ENCODE measurements around the gene ANKRD13C.

Gene ANKRD13C

GRCh38 chr1:70324683-70325082, 29.8 kb downstream of the ANKRD13C start:
- H3K27ac ChIP-seq (ENCODE audit: low read length): no peak overlapping the region
- no peak overlapping the region for H3K4me3 ChIP-seq (ENCODE audit: low read length)
- no peaks in the 10 kb centered on the region; the same call in 1 of the 2 replicates for H4K20me1 ChIP-seq (ENCODE audit: insufficient read depth, low read length)
- TF ChIP-seq, protein P1, sequence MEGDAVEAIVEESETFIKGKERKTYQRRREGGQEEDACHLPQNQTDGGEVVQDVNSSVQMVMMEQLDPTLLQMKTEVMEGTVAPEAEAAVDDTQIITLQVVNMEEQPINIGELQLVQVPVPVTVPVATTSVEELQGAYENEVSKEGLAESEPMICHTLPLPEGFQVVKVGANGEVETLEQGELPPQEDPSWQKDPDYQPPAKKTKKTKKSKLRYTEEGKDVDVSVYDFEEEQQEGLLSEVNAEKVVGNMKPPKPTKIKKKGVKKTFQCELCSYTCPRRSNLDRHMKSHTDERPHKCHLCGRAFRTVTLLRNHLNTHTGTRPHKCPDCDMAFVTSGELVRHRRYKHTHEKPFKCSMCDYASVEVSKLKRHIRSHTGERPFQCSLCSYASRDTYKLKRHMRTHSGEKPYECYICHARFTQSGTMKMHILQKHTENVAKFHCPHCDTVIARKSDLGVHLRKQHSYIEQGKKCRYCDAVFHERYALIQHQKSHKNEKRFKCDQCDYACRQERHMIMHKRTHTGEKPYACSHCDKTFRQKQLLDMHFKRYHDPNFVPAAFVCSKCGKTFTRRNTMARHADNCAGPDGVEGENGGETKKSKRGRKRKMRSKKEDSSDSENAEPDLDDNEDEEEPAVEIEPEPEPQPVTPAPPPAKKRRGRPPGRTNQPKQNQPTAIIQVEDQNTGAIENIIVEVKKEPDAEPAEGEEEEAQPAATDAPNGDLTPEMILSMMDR (IDR thresholded peaks at IDR 0.05; ENCODE audit: low read depth, low read length): peak; percentile 31
- no peak for TF ChIP-seq EZH2phosphoT487 (IDR thresholded peaks at IDR 0.05; ENCODE audit: low read depth)
- no peaks in the 10 kb centered on the region for H3K4me1 ChIP-seq (ENCODE audit: low read length)
- H2AFZ ChIP-seq (ENCODE audit: low read depth, low read length): no peak overlapping the region
- H3K9ac ChIP-seq (ENCODE audit: low read length): no peak overlapping the region
- no peaks in the 10 kb centered on the region for H3K27me3 ChIP-seq (ENCODE audit: low read depth, low read length)
- H3K36me3 ChIP-seq (replicated peaks; ENCODE audit: low read depth, low read length): no peaks in the 10 kb centered on the region
- no peak overlapping the region for H3K4me2 ChIP-seq (ENCODE audit: low read length)
- no peaks in the 10 kb centered on the region for H3K9me3 ChIP-seq (ENCODE audit: insufficient read depth, low read length)
- no peaks in the 10 kb centered on the region for H3K79me2 ChIP-seq (ENCODE audit: low read length)

DNA sequence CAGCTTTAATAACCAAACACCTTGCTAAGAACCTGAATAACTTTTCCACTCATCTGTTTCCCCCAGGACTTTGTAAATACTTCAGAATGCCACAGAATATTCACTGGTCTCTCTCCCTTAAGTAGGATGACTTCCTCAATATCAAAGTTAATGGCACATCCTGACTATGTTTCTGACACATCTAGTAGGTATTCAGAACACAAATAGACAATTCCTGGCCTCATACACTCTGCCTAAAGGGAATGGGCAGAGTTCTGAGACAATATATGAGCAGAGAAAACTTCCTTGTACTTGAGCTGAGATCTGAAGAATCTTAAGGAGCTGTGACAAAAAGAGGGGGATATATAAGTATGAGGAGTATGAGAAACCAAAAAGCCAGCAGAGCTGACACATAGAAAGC, 34.8 kb downstream of the ANKRD13C start:
- Histone ChIP-seq H2AFZ (ENCODE audit: low read depth, low read length) (no peak overlapping the region), H3K4me1 (ENCODE audit: low read length) (0 out of 2 replicates have a peak, but pooled peaks cover 4% of the 10 kb centered on the region), H3K9me3 (ENCODE audit: insufficient read depth, low read length) (no peaks in the 10 kb centered on the region), H3K36me3 (replicated peaks; ENCODE audit: low read depth, low read length) (no peaks in the 10 kb centered on the region), H3K9ac (ENCODE audit: low read length) (no peak overlapping the region), H3K79me2 (ENCODE audit: low read length) (no peaks in the 10 kb centered on the region; the same call in 1 of the 2 replicates), H3K4me3 (ENCODE audit: low read length) (no peak overlapping the region), H3K27ac (ENCODE audit: low read length) (no peak overlapping the region), H3K27me3 (ENCODE audit: low read depth, low read length) (no peaks in the 10 kb centered on the region), H3K4me2 (ENCODE audit: low read length) (no peak overlapping the region), H4K20me1 (ENCODE audit: insufficient read depth, low read length) (no peaks in the 10 kb centered on the region; the same call in 1 of the 2 replicates)
- TF ChIP-seq, protein P1 (IDR thresholded peaks at IDR 0.05; ENCODE audit: low read depth, low read length): no peak
- TF ChIP-seq EZH2phosphoT487 (IDR thresholded peaks at IDR 0.05; ENCODE audit: low read depth): no peak

GRCh38 chr1:70318191-70318590, 36.3 kb downstream of the ANKRD13C start:
- Histone ChIP-seq H3K79me2 (ENCODE audit: low read length) (no peaks in the 10 kb centered on the region; the same call in 1 of the 2 replicates), H2AFZ (ENCODE audit: low read depth, low read length) (no peak overlapping the region), H3K4me2 (ENCODE audit: low read length) (no peak overlapping the region)

GRCh38 chr1:70317087-70317486, 37.4 kb downstream of the ANKRD13C start:
- TF ChIP-seq, protein P1 (IDR thresholded peaks at IDR 0.05; ENCODE audit: low read depth, low read length): no peak
- no peak for TF ChIP-seq EZH2phosphoT487 (IDR thresholded peaks at IDR 0.05; ENCODE audit: low read depth)
- Histone ChIP-seq H3K9ac (ENCODE audit: low read length) (no peak overlapping the region), H3K4me3 (ENCODE audit: low read length) (no peak overlapping the region), H3K79me2 (ENCODE audit: low read length) (no peaks in the 10 kb centered on the region; the same call in 1 of the 2 replicates), H3K27me3 (ENCODE audit: low read depth, low read length) (no peaks in the 10 kb centered on the region), H3K9me3 (ENCODE audit: insufficient read depth, low read length) (no peaks in the 10 kb centered on the region), H3K4me1 (ENCODE audit: low read length) (peaks cover 12% of the 10 kb centered on the region), H3K27ac (ENCODE audit: low read length) (no peak overlapping the region), H3K4me2 (ENCODE audit: low read length) (no peak overlapping the region), H2AFZ (ENCODE audit: low read depth, low read length) (no peak overlapping the region), H4K20me1 (ENCODE audit: insufficient read depth, low read length) (no peaks in the 10 kb centered on the region; the same call in 1 of the 2 replicates), H3K36me3 (replicated peaks; ENCODE audit: low read depth, low read length) (no peaks in the 10 kb centered on the region)

More at GRCh38 chr1:70318191-70318590, 36.3 kb downstream of the ANKRD13C start:
- Histone ChIP-seq H4K20me1 (ENCODE audit: insufficient read depth, low read length) (no peaks in the 10 kb centered on the region; the same call in 1 of the 2 replicates), H3K4me1 (ENCODE audit: low read length) (0 out of 2 replicates have a peak, but pooled peaks cover 4% of the 10 kb centered on the region), H3K9me3 (ENCODE audit: insufficient read depth, low read length) (no peaks in the 10 kb centered on the region), H3K27ac (ENCODE audit: low read length) (no peak overlapping the region), H3K4me3 (ENCODE audit: low read length) (no peak overlapping the region), H3K36me3 (replicated peaks; ENCODE audit: low read depth, low read length) (no peaks in the 10 kb centered on the region), H3K27me3 (ENCODE audit: low read depth, low read length) (no peaks in the 10 kb centered on the region), H3K9ac (ENCODE audit: low read length) (no peak overlapping the region)
- TF ChIP-seq, protein P1 (IDR thresholded peaks at IDR 0.05; ENCODE audit: low read depth, low read length): no peak
- no peak for TF ChIP-seq EZH2phosphoT487 (IDR thresholded peaks at IDR 0.05; ENCODE audit: low read depth)
